Mesendoderm (in vitro differentiated cells): ENCODE results near the gene YWHAG.
"Not testable (repeated sequence)": the region's sequence is repeated elsewhere in the genome, so short reads cannot be mapped to it uniquely, and the experiment has no call there.

ENCODE experiments used
- DNase-seq: peaks from one replicate; pipeline ENCODE4 v3.0.0; 2013
- H2AK5ac ChIP-seq: 2 replicates; pipeline ENCODE4 v1.6.1; 2013; ENCODE audit warnings: low read length, inconsistent platforms
- H2BK120ac ChIP-seq: 2 replicates; pipeline ENCODE4 v1.6.1; 2013; ENCODE audit warnings: low read depth, mild to moderate bottlenecking, low read length, moderate library complexity, mixed read lengths
- H2BK15ac ChIP-seq: replicated peaks from 2 replicates; pipeline ENCODE4 v1.6.1; 2013; ENCODE audit warnings: low read depth, mild to moderate bottlenecking, moderate library complexity
- H2BK5ac ChIP-seq: 2 replicates; pipeline ENCODE4 v1.6.1; 2013; ENCODE audit warnings: low read length, inconsistent platforms
- H3K18ac ChIP-seq: 2 replicates; pipeline ENCODE4 v1.6.1; 2013; ENCODE audit warnings: mild to moderate bottlenecking, low read length, mixed read lengths
- H3K23ac ChIP-seq: one replicate; pipeline ENCODE4 v1.6.1; 2013; ENCODE audit warnings: low read length
- H3K27ac ChIP-seq: 2 replicates; pipeline ENCODE4 v1.5.1; 2013; ENCODE audit warnings: low read depth, mild to moderate bottlenecking, inconsistent platforms, low read length, moderate library complexity
- H3K27me3 ChIP-seq: 2 replicates; pipeline ENCODE4 v1.6.1; 2013; ENCODE audit warnings: low read length, control low read depth, mild to moderate bottlenecking, inconsistent platforms; ENCODE audit not compliant: insufficient read depth, poor library complexity
- H3K36me3 ChIP-seq: 2 replicates; pipeline ENCODE4 v1.6.1; 2013; ENCODE audit warnings: low read length, inconsistent platforms; ENCODE audit not compliant: control insufficient read depth, insufficient read depth
- H3K4ac ChIP-seq: one replicate; pipeline ENCODE4 v1.6.1; 2013; ENCODE audit warnings: low read depth, mild to moderate bottlenecking, low read length, moderate library complexity
- H3K4me1 ChIP-seq: 2 replicates; pipeline ENCODE4 v1.6.1; 2013; ENCODE audit warnings: low read depth, low read length, inconsistent platforms; ENCODE audit not compliant: control insufficient read depth
- H3K4me2 ChIP-seq: 2 replicates; pipeline ENCODE4 v1.6.1; 2013; ENCODE audit warnings: low read length
- H3K4me3 ChIP-seq: 2 replicates; pipeline ENCODE4 v1.5.1; 2013; ENCODE audit warnings: mild to moderate bottlenecking, low read length
- H3K56ac ChIP-seq: one replicate; pipeline ENCODE4 v1.6.1; 2013; ENCODE audit warnings: low read length
- H3K79me1 ChIP-seq: 2 replicates; pipeline ENCODE4 v1.6.1; 2013; ENCODE audit warnings: low read length, inconsistent platforms
- H3K79me2 ChIP-seq: 2 replicates; pipeline ENCODE4 v1.6.1; 2013; ENCODE audit warnings: mild to moderate bottlenecking, low read length; ENCODE audit not compliant: control insufficient read depth, insufficient read depth
- H3K9ac ChIP-seq: 2 replicates; pipeline ENCODE4 v1.6.1; 2013; ENCODE audit warnings: low read length, inconsistent platforms
- H4K5ac ChIP-seq: one replicate; pipeline ENCODE4 v1.6.1; 2013; ENCODE audit warnings: low read length
- H4K8ac ChIP-seq: one replicate; pipeline ENCODE4 v1.6.1; 2013; ENCODE audit warnings: low read depth, mild to moderate bottlenecking, control low read depth, low read length, moderate library complexity
- WGBS: extraction: QIAGEN DNeasy Blood & Tissue Kit; methylation state at CpG from one replicate; pipeline ENCODE4 v1.1.7; 2013; ENCODE audit warnings: low lambda C conversion rate, missing lambda C conversion rate; ENCODE audit not compliant: insufficient coverage; ENCODE audit errors: extremely low coverage; 5-methylcytosine and 5-hydroxymethylcytosine counted together

Gene YWHAG

GRCh38 chr7:76311838-76312237 is 47.0 kb downstream of the YWHAG start:
- not testable (repeated sequence) for H4K8ac ChIP-seq, H3K9ac ChIP-seq, H3K23ac ChIP-seq, H3K79me2 ChIP-seq, H2BK15ac ChIP-seq, H3K4me3 ChIP-seq, DNase-seq, H2BK120ac ChIP-seq, H2BK5ac ChIP-seq, H3K27me3 ChIP-seq, H3K4ac ChIP-seq, H3K4me2 ChIP-seq, H3K56ac ChIP-seq, H3K27ac ChIP-seq, H3K18ac ChIP-seq, H3K4me1 ChIP-seq, H2AK5ac ChIP-seq, H4K5ac ChIP-seq, H3K79me1 ChIP-seq, H3K36me3 ChIP-seq
- no CpG with 5 or more reads among the region's 6 CpGs for WGBS

GRCh38 chr7:76310102-76310957 is 48.5 kb downstream of the YWHAG start:
- no peaks in the 10 kb centered on the region for H3K27me3 ChIP-seq
- no peaks in the 10 kb centered on the region for H3K79me1 ChIP-seq
- DNase-seq = no peak
- no peaks in the 10 kb centered on the region for H3K4me1 ChIP-seq
- no peak overlapping the region for H2BK15ac ChIP-seq
- no peak overlapping the region for H3K4me2 ChIP-seq
- no peak overlapping the region for H3K4ac ChIP-seq
- H3K56ac ChIP-seq = no peak overlapping the region
- H4K8ac ChIP-seq = no peak overlapping the region
- no peak overlapping the region for H2AK5ac ChIP-seq
- no peaks in the 10 kb centered on the region for H3K36me3 ChIP-seq
- WGBS = no CpG with 5 or more reads among the region's 21 CpGs
- no peak overlapping the region for H3K18ac ChIP-seq
- no peak overlapping the region for H3K23ac ChIP-seq
- no peak overlapping the region for H3K27ac ChIP-seq
- H2BK120ac ChIP-seq = no peak overlapping the region
- H3K79me2 ChIP-seq = no peaks in the 10 kb centered on the region
- no peak overlapping the region for H2BK5ac ChIP-seq
- H4K5ac ChIP-seq = no peak overlapping the region
- H3K4me3 ChIP-seq = no peak overlapping the region
- no peak overlapping the region for H3K9ac ChIP-seq

- not testable (repeated sequence) for H3K79me1 ChIP-seq, H3K27me3 ChIP-seq, H3K56ac ChIP-seq, H3K4me2 ChIP-seq, H3K9ac ChIP-seq, H3K4me1 ChIP-seq, H4K8ac ChIP-seq, H3K79me2 ChIP-seq, H3K18ac ChIP-seq, H3K4ac ChIP-seq, H2BK15ac ChIP-seq, H3K36me3 ChIP-seq, H2AK5ac ChIP-seq, H2BK120ac ChIP-seq, H3K23ac ChIP-seq, H3K4me3 ChIP-seq, H4K5ac ChIP-seq, DNase-seq, H3K27ac ChIP-seq, H2BK5ac ChIP-seq
- WGBS = no CpG with 5 or more reads among the region's 50 CpGs
Observed at GRCh38 chr7:76309341-76310101, 49.3 kb downstream of the YWHAG start.

- H3K27me3 ChIP-seq, H3K79me2 ChIP-seq, H3K36me3 ChIP-seq, H3K4ac ChIP-seq, H2BK15ac ChIP-seq, H3K9ac ChIP-seq, DNase-seq, H3K23ac ChIP-seq, H3K56ac ChIP-seq, H3K4me1 ChIP-seq, H3K79me1 ChIP-seq, H3K27ac ChIP-seq, H3K4me3 ChIP-seq, H4K8ac ChIP-seq, H3K4me2 ChIP-seq, H2BK5ac ChIP-seq, H4K5ac ChIP-seq, H2BK120ac ChIP-seq, H3K18ac ChIP-seq, H2AK5ac ChIP-seq: not testable (repeated sequence)
- WGBS = no CpG with 5 or more reads among the region's 12 CpGs
Observed at GRCh38 chr7:76308874-76309273, 49.9 kb downstream of the YWHAG start.

- H2AK5ac ChIP-seq = no peak overlapping the region
- no peak overlapping the region for H4K8ac ChIP-seq
- DNase-seq = no peak
- H2BK120ac ChIP-seq = no peak overlapping the region
- no peak overlapping the region for H2BK5ac ChIP-seq
- no peaks in the 10 kb centered on the region for H3K79me2 ChIP-seq
- no peak overlapping the region for H3K27ac ChIP-seq
- no peaks in the 10 kb centered on the region for H3K79me1 ChIP-seq
- no peaks in the 10 kb centered on the region for H3K27me3 ChIP-seq
- H4K5ac ChIP-seq = no peak overlapping the region
- no peaks in the 10 kb centered on the region for H3K36me3 ChIP-seq
- H2BK15ac ChIP-seq = no peak overlapping the region
- H3K4me1 ChIP-seq = no peaks in the 10 kb centered on the region
- no peak overlapping the region for H3K9ac ChIP-seq
- H3K18ac ChIP-seq = no peak overlapping the region
- peak overlapping the region; percentile 30 for H3K56ac ChIP-seq
- no peak overlapping the region for H3K4me2 ChIP-seq
- no peak overlapping the region for H3K4ac ChIP-seq
- no peak overlapping the region for H3K4me3 ChIP-seq
- no peak overlapping the region for H3K23ac ChIP-seq
- no CpG with 5 or more reads among the region's 10 CpGs for WGBS
Observed at GRCh38 chr7:76304888-76305375, 53.9 kb downstream of the YWHAG start.
